ENCODE measurements around the gene MICAL2. TPM values are rescaled to one million over a fixed set of nuclear protein-coding genes. Genes with fewer than 3 reads are reported as not detected.

Gene MICAL2
- total and polyA plus RNA-seq, 7 donors = 6.8 to 45.7 (median 15.0) TPM

DNA sequence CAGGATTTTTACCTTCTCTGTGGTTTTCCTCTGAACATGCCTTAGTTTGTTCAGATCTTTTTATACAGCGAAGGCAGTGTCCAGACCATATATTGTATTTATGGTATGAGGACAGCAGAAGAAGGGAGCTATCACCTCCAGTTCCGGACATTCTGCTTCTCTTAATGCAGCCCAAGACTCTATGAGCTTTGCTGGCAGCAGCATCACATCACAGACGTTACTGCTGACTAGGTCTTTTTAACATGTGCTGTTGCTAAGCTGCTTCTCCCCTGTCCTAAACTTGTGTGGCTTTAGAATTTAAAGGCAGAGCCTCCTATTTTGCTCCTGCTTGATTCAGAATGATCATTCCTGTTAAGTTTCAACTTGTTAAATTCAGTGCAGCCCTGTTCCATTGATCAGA lies 13.4 kb downstream of the MICAL2 start:
- Histone ChIP-seq H3K4me3 (no peak overlapping the region), H3K4me1 (peaks cover 7% of the 10 kb centered on the region), H3K36me3 (ENCODE audit: insufficient read depth in 1 of 2, low read depth in 1 of 2) (no peaks in the 10 kb centered on the region), H3K27me3 (ENCODE audit: insufficient read depth in 3 of 3, low read length in 2 of 3) (no peaks in the 10 kb centered on the region), H3K27ac (no peak overlapping the region), H3K9me3 (no peaks in the 10 kb centered on the region)
- intact Hi-C loops (cut with DNase I) = loop anchor here in 1 of 2 donors (5.0 kb wide), 1 partner anchor 109 kb away; no protein-coding TSS in a partner anchor
- DNase-seq (no peak), ATAC-seq (no peak)
- TF ChIP-seq, protein P1, sequence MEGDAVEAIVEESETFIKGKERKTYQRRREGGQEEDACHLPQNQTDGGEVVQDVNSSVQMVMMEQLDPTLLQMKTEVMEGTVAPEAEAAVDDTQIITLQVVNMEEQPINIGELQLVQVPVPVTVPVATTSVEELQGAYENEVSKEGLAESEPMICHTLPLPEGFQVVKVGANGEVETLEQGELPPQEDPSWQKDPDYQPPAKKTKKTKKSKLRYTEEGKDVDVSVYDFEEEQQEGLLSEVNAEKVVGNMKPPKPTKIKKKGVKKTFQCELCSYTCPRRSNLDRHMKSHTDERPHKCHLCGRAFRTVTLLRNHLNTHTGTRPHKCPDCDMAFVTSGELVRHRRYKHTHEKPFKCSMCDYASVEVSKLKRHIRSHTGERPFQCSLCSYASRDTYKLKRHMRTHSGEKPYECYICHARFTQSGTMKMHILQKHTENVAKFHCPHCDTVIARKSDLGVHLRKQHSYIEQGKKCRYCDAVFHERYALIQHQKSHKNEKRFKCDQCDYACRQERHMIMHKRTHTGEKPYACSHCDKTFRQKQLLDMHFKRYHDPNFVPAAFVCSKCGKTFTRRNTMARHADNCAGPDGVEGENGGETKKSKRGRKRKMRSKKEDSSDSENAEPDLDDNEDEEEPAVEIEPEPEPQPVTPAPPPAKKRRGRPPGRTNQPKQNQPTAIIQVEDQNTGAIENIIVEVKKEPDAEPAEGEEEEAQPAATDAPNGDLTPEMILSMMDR (IDR thresholded peaks at IDR 0.05) = no peak
- 68 to 79% (median 70%) methylated on average over 3 of the region's 3 CpGs for WGBS, 3 donors

DNA sequence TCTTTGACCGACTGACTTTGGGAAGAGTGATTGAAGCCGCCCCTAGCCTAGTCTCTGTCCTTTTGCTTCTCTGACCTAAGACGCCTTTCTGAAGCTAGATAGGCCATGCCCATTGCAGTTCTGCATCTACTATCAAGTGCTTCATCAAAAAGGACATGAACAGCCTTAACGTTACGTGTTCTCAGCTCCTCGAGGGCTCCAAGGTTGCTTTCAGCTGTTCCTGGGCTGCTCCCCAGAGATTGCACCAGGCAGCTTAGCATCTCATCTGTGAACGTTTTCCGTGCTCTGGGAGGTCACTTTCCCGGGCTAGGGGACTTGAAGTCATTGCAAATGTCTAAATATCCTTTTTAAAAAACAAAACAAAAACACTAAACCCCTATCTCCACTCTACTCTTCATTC lies 13.9 kb downstream of the MICAL2 start:
- Histone ChIP-seq H3K9me3 (no peaks in the 10 kb centered on the region), H3K27ac (no peak overlapping the region), H3K4me3 (no peak overlapping the region), H3K4me1 (peaks cover 2% of the 10 kb centered on the region), H3K36me3 (ENCODE audit: insufficient read depth in 1 of 2, low read depth in 1 of 2) (no peaks in the 10 kb centered on the region), H3K27me3 (ENCODE audit: insufficient read depth in 3 of 3, low read length in 2 of 3) (no peaks in the 10 kb centered on the region)
- WGBS, 3 donors = 69 to 71% (median 70%) methylated on average over 9 of the region's 9 CpGs
- intact Hi-C loops (cut with DNase I) = loop anchor here in 1 of 2 donors (5.0 kb wide), 1 partner anchor 108 kb away; no protein-coding TSS in a partner anchor
- ATAC-seq (no peak), DNase-seq (no peak)
- TF ChIP-seq, protein P1 (IDR thresholded peaks at IDR 0.05) = no peak

DNA sequence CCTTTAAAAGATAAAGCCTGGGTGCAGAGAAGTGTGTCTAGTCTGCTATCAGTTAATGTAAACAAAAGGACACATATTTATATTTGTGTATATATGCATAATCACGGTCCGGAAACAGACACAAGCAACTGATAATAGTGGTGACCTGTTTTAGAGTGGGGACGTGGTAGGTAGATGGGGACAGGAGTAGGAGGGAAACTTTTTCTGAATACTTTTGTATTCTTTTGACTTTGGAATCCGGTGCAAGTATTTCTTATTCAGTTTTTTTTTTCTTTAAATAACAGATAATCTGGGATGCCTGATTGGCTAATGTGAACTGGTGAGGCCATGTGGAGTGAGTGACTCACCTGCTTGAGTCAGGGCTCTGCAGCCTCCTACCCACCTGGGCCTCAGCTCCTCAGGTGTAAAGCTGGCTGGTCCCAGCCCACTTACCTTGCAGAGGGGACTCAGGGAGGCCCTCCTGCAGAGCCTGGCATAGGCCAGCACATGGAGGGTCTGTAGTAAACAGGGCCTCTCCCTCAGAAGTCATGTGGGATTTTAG lies 15.3 kb downstream of the MICAL2 start:
- no peaks in the 10 kb centered on the region for H3K4me1 ChIP-seq
- no peak for ATAC-seq
- H3K4me3 ChIP-seq = no peak overlapping the region
- 81 to 98% (median 93%) methylated on average over 4 of the region's 4 CpGs for WGBS, 3 donors
- TF ChIP-seq, protein P1 (IDR thresholded peaks at IDR 0.05) = no peak
- no peaks in the 10 kb centered on the region for H3K36me3 ChIP-seq (ENCODE audit: insufficient read depth in 1 of 2, low read depth in 1 of 2)
- intact Hi-C loops (cut with DNase I) = no loop called here
- H3K27me3 ChIP-seq (ENCODE audit: insufficient read depth in 3 of 3, low read length in 2 of 3) = no peaks in the 10 kb centered on the region
- no peaks in the 10 kb centered on the region for H3K9me3 ChIP-seq
- no peak for DNase-seq
- H3K27ac ChIP-seq = no peak overlapping the region

DNA sequence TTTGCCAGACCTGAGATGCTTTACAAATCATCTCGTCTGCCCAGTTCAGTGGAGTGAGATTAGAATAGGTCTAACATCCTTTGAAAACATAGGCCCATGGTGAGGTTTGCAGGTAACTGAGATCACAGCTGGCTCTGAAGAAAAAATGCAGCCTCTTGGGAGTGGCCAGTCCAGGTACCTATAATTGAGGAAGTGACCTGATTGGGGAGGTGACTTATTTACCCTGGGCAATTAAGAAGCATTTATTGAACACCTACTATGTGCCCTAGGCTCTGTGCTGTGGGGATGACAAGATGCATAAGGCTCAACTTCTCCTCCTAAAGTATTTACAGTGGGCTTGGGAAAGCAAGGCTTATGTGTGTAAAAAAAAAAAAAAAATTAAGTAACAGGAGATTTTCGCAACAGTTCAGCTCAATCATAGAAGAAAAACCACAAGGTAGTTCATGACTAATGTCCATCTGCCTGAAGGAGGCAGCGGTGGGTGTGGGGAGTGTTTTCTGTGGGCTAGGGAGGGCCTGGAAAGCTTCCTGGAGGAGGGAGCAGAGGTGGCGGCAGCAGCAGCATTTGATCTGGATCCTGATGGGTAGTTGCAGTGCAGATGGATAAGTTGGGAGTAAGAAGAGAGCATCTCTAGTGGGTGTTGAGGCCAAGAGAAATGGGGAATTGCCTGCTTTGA lies 16.1 kb downstream of the MICAL2 start:
- no peak for ATAC-seq
- TF ChIP-seq, protein P1 (IDR thresholded peaks at IDR 0.05) = no peak
- no peak for DNase-seq
- Histone ChIP-seq H3K27me3 (ENCODE audit: insufficient read depth in 3 of 3, low read length in 2 of 3) (no peaks in the 10 kb centered on the region), H3K27ac (no peak overlapping the region), H3K9me3 (no peaks in the 10 kb centered on the region), H3K4me1 (no peaks in the 10 kb centered on the region), H3K36me3 (ENCODE audit: insufficient read depth in 1 of 2, low read depth in 1 of 2) (no peaks in the 10 kb centered on the region), H3K4me3 (no peak overlapping the region)
- WGBS, 3 donors = 67 to 86% (median 82%) methylated on average over 4 of the region's 4 CpGs
- intact Hi-C loops (cut with DNase I) = no loop called here

Measured in psoas muscle (tissue), 8 donors.